Measurements from ENCODE around the gene MTSS2.

Gene MTSS2

DNA sequence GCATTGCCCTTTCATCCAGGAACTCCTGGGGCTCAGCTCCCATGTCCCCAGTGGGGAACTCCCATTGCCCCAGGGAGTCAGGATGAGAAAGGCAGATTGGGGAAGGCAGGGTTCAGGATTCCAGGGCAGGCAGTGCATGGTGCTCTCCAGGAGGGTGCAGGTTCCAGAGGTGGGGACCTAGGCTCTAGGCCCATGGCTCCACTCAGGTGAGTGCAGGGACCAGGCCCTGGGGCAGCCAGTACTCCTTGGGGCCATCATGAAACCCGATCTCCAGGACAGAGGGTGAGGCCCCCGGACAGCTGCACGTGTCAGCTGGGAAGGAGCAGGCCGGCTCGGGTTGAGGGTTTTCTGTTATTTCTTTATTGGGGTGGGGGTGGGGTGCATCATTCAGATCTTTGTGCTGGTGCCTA is 1.3 kb upstream of the MTSS2 start:
- DNase-seq (ENCODE audit: low read depth): no peak

DNA sequence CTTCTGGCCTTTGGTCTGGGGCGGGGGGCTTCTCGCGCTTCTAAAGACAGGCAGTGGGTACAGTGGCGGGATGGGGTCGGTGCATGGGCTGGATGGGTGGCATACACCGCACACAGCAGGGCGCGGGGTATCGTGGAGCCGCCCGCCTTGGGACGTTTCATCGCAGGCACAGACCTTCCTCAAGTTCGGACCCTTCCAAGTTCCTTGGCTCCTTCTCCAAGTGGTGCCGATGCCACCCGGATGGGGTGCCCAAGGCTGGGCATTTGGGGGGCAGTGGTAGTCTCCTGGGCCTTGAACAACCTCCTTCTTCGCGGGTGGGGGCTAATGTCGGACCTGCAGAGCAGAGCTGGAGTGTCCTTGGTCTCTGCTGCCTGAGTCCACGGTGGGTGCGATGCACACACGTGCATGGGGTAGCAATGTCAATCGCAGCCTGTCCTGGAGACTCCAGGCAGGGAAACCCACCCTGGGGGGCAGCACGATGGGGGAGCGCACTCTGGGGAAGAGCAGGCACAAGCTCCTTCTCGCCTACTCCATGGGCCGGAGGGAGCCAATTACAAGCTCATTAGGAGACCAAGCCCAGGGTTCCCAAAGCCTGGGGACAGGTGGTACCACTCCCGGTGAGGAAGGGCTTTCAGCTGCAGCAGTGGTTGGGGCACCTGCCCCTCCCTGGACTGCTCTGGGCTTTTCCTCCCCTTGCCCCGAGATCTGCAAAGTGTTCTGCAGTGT is 686 bp upstream of the MTSS2 start:
- no peak for DNase-seq (ENCODE audit: low read depth)

DNA sequence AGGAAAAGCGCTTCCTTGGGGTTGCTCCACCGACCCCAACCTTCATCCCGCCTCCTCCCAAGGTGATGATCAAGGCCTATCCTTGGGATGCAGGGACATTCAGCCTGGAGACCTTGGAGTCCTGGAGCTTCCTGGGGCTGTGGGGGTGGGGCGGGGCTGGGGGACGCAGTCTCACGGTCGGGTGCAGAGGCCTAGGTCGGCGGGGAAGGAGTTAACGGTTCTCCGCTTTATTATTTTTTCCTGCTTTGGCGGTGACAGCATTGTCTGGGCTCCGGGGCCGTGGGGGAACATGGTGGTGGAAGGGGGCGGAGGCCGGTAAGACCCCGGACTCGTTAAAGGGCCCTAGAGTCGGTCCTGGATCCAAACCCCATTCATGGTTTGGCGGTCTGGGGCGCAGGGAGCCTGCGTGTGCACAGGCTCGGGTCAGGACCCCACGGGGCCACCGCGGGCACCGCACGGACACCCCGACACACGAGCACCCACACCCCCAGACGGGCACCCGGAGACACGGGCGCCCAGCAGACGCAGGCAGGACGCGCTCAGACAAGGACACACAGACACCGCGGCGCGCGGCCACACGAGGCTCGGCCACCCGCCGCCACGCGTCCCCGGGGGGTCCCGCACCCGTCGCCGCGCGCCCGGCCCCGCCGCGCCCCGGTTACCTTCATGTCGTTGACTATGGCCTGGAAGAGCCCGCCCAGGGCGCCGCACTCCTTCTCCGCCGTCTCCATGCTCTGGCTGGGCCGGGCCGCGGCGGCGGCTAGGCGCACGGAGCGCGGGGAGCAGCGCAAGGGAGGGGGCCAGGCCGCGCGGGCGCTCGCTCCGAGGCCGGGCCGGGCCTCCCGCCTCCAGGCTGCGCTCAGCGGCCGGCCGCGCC is 554 bp downstream of the MTSS2 start:
- DNase-seq (ENCODE audit: low read depth): no peak

DNA sequence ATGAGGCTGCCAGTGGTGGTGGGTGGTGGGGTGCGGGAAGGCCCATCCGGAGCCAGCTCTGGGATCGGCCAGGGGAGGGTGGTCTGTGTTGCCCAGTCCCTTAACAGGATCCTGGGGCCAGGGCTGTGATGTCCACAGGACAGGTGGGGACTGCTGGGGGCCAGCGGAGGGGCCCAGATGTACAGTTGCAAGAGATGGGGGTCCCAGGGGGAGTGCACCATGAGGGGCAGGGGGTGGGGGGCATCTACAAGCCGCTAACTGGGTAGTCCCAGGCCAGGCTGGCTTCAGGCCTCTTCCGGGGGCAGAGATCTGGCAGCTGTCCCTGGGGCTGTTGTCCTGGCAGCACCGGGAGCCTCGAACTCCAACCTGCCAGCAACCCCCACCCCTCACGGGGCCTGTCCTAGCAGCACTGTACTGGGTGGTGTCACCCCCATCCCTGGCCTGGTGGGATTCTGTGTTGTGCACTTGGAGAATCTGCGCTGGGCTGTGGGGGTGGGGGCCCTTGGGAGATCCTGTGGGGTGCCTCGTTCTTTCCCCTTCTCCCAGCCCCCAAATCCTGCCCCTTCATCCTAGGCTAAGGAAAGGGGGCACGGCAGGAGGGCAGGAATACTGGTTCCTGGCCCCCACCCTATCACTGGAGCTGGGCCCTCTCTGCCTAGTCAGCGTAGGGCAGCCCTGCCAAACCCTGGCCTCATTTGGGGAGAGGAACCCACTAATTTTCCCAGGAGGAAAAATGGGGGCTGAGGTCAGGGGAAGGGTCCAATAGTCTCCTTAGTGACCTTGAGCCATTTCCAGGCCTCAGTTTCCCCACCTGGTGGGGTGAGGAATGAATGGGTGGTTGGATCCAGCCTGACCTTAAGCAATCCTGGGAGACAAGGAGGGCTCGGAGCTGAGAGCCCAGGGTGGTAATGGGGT is 1.4 kb downstream of the MTSS2 start:
- no peak for DNase-seq (ENCODE audit: low read depth)

DNA sequence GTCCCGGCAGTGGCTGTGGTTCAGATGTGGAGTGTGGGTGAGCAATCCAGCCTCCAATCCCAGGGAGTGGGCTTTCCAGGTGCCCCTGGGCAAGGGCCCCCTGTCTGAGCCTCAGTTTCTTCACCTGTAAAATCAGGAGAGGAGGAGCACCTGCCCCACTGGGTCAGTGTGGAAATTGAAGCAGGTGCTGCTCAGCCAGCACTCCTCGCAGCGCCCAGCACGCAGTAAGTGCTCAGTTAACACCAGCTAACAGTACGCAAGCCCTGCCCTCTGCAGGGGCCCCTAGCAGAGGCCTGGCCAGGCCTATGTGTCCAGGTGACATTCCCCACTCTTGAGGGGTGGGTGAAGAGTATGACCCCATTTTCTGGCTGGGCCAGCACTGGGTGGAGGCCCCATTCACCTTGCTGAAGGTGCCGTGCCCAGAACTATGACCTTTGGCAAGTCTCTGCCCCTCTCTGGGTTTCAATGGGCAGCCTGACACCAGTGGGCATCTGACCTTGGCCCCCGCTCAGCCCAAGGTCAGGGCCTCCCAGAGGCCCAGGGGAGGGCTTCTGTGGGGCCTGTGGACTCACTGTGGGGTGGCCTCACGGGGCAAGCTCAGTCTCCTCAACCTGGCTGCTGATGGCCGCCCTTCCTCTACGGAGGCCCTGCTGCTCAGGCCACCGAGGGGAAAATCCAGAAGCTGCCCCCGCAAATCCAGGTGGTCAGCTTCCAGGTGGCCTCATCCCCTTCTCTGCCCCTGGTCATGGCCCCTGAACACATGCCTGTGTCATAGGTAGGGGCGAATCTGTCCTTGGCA is 2.5 kb downstream of the MTSS2 start:
- DNase-seq (ENCODE audit: low read depth): no peak

DNA sequence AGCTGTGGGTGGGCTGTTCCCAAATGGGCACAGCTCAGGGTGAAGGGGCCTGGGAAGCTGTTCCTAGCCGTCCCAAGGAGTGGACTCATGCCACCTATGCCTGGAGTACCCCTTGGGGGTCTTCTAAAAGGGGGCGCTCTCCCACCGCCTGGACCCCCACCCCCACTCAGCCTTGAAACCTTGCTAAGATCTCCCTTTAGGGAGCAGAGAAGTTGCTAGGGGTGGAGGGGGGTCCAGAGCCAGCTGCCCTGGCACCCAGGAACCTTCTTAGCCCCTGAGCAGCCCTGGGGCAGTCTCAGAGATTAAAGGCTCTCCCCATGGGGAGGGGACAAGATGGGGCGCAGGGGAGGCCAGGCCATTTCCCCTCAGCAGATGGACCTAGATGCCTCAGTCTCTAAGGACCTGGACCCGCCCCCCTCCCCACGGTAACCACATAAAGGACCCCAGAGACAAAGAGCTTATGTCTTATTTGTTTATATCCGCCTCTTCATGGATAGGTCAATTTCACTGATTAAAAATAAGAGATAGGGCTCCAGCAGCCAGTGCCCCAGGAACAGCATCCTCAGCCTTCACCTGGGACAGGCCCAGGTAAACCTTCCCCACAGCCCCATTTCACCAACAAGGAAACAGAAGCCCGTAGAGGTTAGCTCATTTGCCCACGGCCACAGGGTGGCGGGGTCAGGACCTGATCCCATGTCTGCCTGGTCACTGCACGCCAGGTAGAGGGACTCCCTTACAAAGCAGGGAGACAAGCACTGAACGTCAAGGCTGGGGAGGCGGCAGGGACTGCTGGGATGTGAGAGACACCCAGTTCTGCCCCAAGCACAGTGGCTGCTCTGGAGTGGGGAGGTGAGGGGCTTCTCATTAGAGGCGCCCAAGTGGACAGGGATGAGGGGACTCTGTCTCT is 3.4 kb downstream of the MTSS2 start:
- DNase-seq (ENCODE audit: low read depth): no peak

DNA sequence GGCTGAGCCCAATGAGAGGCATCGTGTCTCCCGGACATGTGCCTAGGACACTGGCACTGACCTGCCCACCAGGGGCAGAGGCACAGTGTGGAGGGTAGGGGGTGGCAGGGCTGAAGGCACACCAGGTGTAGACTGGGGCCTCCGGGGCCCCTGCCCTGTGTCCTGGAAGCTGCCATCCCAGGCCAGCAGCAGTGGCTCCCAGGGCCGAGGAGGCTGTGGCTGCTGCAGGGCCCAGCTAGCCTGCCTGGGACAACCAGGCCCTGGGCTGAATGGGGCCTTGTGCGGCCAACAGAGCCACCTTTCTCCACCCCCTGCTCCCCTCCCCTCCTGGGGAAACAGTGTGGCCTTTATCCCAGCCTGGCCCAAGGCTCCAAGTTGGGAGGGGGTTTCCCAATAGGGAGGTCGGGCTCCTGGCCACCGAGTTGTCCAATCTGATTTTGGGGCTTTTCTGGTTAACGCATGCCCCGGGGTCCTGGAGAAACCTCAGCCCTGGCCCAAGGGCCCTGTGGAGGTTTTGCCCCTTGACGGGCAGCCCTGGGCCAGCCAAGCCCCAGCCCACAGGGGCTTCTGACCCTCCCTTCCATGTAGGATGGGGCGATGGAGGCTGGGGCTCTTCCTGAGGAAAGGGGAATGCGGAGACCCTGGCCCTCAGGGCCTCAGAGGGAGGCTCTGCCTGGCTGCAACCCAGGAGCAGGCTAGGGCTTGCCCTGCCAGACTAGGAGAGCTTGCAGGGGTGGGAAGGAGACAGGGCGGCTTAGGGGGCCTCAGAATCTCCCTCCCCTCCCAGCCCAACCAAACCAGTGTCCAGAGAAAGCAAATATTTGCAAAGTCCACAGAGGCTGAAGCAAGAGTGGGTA is 4.2 kb downstream of the MTSS2 start:
- no peak for DNase-seq (ENCODE audit: low read depth)

GRCh38 chr16:70680495-70681381 is 5.1 kb downstream of the MTSS2 start:
- DNase-seq (ENCODE audit: low read depth): no peak

DNA sequence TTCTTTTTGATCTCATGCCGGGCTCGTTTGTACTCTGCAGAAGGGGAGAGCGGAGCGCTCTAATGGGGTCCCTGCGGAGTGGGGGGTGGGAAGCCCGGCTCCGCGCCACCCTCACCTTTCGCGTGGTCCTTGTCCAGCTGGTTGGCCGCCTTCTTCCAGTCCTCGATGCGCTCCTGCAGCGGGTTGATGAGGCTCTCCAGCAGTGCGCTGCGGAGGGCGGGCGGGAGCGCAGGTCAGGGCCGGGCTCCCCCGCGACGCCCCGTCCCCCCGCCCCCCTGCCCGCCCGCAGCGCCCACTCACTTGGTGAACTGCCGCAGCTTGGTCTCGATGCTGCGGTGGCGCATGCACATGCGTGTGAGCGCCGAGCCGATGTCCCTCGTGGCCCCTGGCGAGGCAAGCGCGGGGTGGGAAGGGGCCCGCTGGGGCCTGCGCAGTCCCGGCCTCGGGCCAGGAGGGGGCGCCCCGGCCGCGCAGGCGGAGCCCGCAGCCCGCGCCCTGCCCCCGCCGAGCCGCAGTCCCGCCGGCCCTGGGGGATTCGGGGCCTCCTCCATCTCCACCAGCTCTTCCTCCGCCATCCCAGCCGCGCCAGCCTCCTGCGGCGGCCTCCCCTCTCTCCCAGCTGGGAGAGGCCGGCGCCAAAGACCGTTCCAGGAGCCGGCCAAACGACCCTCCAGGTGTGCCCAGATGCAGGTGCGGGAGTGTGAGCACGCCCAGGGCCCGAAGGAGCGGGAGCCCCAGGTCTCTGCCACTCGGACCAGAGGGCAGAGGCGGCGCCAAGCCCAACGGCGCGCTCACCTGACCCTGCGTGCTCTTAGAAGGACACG is 6.0 kb downstream of the MTSS2 start:
- DNase-seq (ENCODE audit: low read depth): no peak

- DNase-seq (ENCODE audit: low read depth): no peak
Measured at GRCh38 chr16:70678898-70679670, 6.8 kb downstream of the MTSS2 start.

DNA sequence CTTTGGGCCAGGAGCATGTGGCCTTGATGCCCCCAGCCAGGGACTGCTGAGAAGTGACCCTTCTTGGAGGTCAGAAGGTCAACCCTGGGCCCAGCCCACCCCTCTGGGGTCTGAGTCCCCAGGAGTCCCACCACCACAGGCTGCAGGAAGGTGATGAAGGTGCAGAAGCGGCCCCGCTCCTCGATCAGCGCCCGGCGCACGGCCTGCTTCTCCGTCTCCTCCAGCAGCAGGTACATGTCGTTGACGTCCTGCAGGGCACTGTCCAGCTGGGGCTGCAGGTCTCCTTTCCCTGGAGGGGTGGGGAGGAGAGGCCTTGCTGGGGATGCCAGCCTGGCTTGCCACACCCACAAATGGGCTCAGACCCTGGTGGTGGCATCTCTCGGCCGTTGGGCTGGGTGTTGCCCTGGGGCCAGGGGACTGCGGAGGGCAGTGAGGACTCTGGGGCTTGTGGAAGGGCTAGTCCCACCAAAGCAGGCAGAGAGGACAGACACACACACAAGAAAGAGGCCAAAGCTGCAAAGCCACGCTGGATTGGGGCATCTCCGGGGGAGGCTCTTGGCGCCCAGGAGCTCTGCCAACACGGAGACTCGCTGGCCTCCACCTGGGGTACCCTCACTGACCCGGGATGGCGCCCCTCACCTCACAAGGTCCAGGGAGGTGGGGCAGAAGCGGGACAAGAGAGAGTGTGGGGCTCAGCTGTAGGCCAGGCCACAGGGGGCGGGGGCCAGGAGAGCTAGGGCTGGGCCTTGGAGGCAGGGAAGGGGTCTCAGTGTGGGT is 7.5 kb downstream of the MTSS2 start:
- no peak for DNase-seq (ENCODE audit: low read depth)

GRCh38 chr16:70677499-70678120 is 8.2 kb downstream of the MTSS2 start:
- no peak for DNase-seq (ENCODE audit: low read depth)

- no peak for DNase-seq (ENCODE audit: low read depth)
Measured at GRCh38 chr16:70676675-70677498, 9.0 kb downstream of the MTSS2 start.

DNA sequence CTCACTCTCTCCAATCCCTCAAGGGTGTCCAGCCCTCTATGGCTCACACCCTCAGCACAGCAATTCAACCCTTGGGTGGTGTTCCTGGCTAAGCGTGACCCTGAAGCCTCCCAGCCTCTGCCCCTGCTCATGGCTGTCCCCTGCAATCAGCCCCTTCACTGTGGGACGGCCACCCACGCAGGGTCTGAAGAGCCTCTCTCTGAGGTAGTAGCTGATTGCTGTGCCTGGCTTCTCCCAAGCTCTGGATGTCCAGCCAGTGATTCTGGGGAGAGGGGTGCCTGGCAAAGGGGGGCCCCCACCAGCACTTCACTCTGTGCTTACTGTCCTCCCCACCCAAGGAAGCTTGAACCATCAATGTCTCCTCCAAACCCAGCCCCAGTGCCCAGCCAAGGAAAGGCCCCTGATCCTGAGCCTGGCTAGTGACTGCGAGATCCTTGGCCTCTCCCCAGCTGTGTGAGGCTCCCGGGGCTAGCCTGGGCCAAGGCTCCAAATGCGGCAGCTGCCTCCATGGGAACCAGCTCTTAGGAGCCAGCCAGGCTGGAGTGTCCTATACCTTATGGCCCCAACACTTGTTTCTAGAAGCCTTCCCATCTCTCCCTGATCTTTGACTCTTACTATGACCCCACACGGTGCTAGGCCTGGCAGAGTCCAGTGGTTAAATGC is 9.9 kb downstream of the MTSS2 start:
- no peak for DNase-seq (ENCODE audit: low read depth)

Data from T-helper 22 cell (primary cell).